Right lobe of liver (tissue), 6 donors: Measurements from ENCODE around the gene ELANE. TPM values are rescaled to one million over a fixed set of nuclear protein-coding genes. Genes with fewer than 3 reads are reported as not detected.

Experiments used
- ATAC-seq, 4 donors: fragments of 200-7000 bp; cut with Tn5 transposase; one replicate each; pipeline ENCODE4 v1.9.1; 2020; ENCODE audit warnings: mild to moderate bottlenecking in 4 of 4, moderate library complexity in 4 of 4
- DNase-seq, 3 donors: peaks; one replicate each; pipeline ENCODE4 v3.0.0-alpha.2; 2020
- H3K27ac ChIP-seq, 3 donors: fragments of 200-600 bp; one replicate each; pipeline ENCODE4 v1.8.0; 2022
- H3K27me3 ChIP-seq, 2 donors: fragments of 200-600 bp; one replicate each; pipeline ENCODE4 v1.8.0; 2022
- H3K36me3 ChIP-seq, 4 donors: fragments of 200-600 bp; sonication (generic) in 1 of 4; one replicate each; pipeline versions ENCODE4 v1.5.1 to v1.8.0; 2017 to 2022; ENCODE audit warnings: control low read depth in 1 of 4
- H3K4me1 ChIP-seq, 4 donors: fragments of 200-600 bp; sonication (generic) in 1 of 4; one replicate each; pipeline versions ENCODE4 v1.5.1 to v1.8.0; 2017 to 2022; ENCODE audit warnings: control low read depth in 1 of 4
- H3K4me3 ChIP-seq, 3 donors: fragments of 200-600 bp; one replicate each; pipeline ENCODE4 v1.8.0; 2022
- H3K9me3 ChIP-seq, 4 donors: fragments of 200-600 bp; sonication (generic) in 1 of 4; one replicate each; pipeline versions ENCODE4 v1.5.1 to v1.8.0; 2017 to 2022; ENCODE audit warnings: control low read depth in 1 of 4
- POLR2A ChIP-seq: fragments of 450-650 bp; IDR thresholded peaks from one replicate; pipeline ENCODE4 v1.6.1; 2017; ENCODE audit warnings: antibody characterized with exemption, mild to moderate bottlenecking
- WGBS: methylation state at CpG from one replicate; pipeline ENCODE4 v1.1.6; 2018; ENCODE audit warnings: low coverage, low lambda C conversion rate; ENCODE audit not compliant: insufficient coverage; ENCODE audit errors: missing lambda C conversion rate; 5-methylcytosine and 5-hydroxymethylcytosine counted together
- intact Hi-C, 2 donors: fragments of 100-400 bp; cut with DNase I; formaldehyde crosslinking; loops; one replicate each; pipeline versions ENCODE4 v1.11.2 to v1.14.1; 2022
- total RNA-seq, 6 experiments: library from RNA; depleted of rRNA in 2 of 6; stranded (reverse); fragments of >200 nt in 2 of 6; fragmentation: NEBNext Ultra II Directional in 3 of 6; extraction: Animal tissue kit (Norgen Biotek cat#: 25700) in 3 of 6; gene quantifications; one replicate each; pipeline versions ENCODE4 v1.1.0 to v1.2.4, GENCODE V29; 2016 to 2023
- TF ChIP-seq, protein P1 (sequence below), 4 donors: fragments of 200-600 bp in 3 of 4; fragments of 450-650 bp in 1 of 4; IDR thresholded peaks; one replicate each; pipeline versions ENCODE4 v1.5.1 to v1.8.0; 2016 to 2022; ENCODE audit warnings: antibody characterized with exemption in 4 of 4, mild to moderate bottlenecking in 2 of 4
- donor health status: DM: no; HTN: yes; CAD: no.
- donor health status: DM: no; HTN: no; CAD: no.
- donor health status: DM: no; HTN: no; CAD: no.
- donor health status: DM: no; HTN: yes; CAD: no.
- donor health status: DM: no; HTN: yes; CAD: no.

ELANE gene
- total RNA-seq, 6 experiments from 2014 or later: 0.59 to 4.2 (median 3.3) TPM; not detected in 3

DNA sequence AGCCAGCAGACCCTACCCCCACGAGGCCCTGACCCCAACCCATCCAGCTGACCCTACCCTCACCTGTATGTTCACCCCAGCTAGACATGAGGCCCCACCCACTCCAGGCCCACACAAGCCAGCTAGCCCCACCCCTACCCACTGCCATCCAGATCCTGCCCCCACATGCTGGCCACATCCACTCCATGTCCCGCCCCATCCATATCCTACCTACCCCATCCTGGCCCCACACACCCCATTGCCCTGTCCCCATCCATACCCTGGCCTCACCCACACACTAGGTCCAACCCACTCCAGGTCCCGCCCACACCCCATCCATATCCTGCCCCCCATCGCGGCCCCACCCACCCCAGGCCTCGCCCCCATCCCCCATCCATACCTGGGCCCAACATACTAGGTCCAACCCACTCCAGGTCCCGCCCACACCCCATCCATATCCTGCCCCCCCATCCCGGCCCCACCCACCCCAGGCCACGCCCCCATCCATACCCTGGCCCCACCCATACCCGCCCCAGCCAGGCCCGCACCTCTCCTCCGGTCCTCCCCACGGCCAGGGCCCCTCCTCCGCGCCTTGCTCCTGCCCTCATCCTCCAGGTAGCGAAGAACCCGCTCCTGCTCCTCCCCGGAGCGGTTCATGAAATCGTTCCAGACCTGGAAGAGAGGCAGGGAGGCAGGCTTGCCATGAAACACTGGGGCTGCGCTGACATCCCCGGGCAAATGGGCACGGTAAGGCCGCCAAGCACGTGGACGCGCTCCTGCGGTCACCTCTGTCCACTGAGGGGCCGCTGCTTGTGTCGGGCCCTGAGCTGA, 48.4 kb downstream of the ELANE start:
- intact Hi-C loops: no loop called here
- no peak for DNase-seq

DNA sequence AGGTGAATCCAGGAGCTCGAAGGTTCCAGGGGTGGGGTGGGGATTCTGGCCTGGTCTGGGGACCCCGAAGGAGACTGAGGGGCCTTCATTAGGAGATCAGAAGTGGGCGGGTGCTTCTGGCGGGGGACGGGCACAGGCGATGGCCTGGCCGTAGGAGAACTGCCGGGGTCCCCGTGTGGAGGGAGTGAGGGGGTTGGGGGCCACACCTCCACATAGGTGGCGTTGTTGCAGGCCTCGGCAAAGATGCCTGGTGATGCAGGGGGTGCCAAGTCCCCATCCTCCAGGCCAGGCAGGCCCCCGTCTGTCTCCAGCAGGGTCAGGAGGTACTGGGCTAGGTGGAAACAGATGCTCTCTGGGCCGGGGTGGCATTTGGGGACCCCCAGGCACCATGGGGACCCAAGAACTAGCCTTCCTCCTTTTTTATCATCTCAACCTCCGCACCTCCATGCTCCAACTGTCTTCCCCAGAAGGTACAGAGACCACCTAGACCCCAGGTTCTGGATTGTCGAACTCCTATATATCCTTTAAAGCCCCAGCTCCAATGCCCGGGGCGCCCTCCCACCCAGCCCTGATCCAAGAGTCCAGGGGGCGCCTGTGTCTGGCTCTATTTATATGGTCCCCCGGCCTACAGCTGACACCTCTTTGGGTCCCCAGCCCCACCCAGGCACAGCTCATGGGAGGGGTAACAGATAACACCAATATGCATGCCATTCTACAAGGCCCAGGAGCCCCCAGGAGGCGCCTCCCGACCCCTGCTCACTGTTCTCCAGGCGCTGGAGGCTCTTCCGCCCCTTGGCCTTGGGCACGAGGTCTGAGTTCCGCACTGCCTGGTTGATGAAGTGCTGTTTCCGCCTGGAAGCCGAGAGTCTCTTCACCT, 49.4 kb downstream of the ELANE start:
- intact Hi-C loops: no loop called here
- peaks cover 0 to 6% (median 0%) of the 10 kb centered on the region in 4 donors for H3K36me3 ChIP-seq
- ATAC-seq (no peak), DNase-seq (no peak)
- TF ChIP-seq, protein P1, sequence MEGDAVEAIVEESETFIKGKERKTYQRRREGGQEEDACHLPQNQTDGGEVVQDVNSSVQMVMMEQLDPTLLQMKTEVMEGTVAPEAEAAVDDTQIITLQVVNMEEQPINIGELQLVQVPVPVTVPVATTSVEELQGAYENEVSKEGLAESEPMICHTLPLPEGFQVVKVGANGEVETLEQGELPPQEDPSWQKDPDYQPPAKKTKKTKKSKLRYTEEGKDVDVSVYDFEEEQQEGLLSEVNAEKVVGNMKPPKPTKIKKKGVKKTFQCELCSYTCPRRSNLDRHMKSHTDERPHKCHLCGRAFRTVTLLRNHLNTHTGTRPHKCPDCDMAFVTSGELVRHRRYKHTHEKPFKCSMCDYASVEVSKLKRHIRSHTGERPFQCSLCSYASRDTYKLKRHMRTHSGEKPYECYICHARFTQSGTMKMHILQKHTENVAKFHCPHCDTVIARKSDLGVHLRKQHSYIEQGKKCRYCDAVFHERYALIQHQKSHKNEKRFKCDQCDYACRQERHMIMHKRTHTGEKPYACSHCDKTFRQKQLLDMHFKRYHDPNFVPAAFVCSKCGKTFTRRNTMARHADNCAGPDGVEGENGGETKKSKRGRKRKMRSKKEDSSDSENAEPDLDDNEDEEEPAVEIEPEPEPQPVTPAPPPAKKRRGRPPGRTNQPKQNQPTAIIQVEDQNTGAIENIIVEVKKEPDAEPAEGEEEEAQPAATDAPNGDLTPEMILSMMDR (IDR thresholded peaks at IDR 0.05): no peak
- TF ChIP-seq POLR2A: no peak
- H3K27me3 ChIP-seq: no peaks in the 10 kb centered on the region
- whole genome bisulfite sequencing: 100% methylated on average over 3 of the region's 27 CpGs
- peak overlapping the region in 1 of 3 donors; percentile 29 for H3K27ac ChIP-seq
- no peak overlapping the region for H3K4me3 ChIP-seq
- peaks cover 0 to 11% (median 0%) of the 10 kb centered on the region in 4 donors for H3K4me1 ChIP-seq
- no peaks in the 10 kb centered on the region for H3K9me3 ChIP-seq

More for the DNA sequence above, 48.4 kb downstream of the ELANE start:
- no peak overlapping the region for H3K4me3 ChIP-seq
- H3K36me3 ChIP-seq: peaks cover 0 to 6% (median 0%) of the 10 kb centered on the region in 4 donors
- H3K27me3 ChIP-seq: no peaks in the 10 kb centered on the region
- H3K9me3 ChIP-seq: no peaks in the 10 kb centered on the region
- WGBS: 81% methylated on average over 24 of the region's 30 CpGs
- H3K27ac ChIP-seq: no peak overlapping the region
- no peak for TF ChIP-seq POLR2A
- peaks cover 0 to 11% (median 0%) of the 10 kb centered on the region in 4 donors for H3K4me1 ChIP-seq
- ATAC-seq: peak in 2 of 4 donors; percentile 9 to 15

DNA sequence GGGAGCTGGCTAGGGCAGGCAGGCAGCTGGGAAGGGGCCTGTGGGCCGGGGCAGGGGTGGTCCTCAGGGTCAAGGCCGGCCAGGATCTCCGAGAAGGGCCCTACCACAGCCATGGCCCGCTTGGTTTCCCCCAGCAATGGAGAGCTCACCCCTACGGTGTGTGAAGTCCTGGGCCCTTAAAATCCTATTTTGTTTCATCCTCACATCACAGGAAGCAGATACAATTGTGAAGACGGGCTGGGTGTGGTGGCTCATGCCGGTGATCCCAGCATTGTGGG, 49.9 kb downstream of the ELANE start:
- Histone ChIP-seq H3K36me3 (peaks cover 0 to 6% (median 0%) of the 10 kb centered on the region in 4 donors), H3K4me1 (peaks cover 0 to 11% (median 0%) of the 10 kb centered on the region in 4 donors), H3K4me3 (no peak overlapping the region), H3K27ac (peak overlapping the region in 1 of 3 donors; percentile 29), H3K9me3 (no peaks in the 10 kb centered on the region), H3K27me3 (no peaks in the 10 kb centered on the region)
- intact Hi-C loops: no loop called here
- DNase-seq (no peak), ATAC-seq (no peak)
- 65% methylated on average over 3 of the region's 7 CpGs for WGBS
- no peak for TF ChIP-seq POLR2A
- TF ChIP-seq, protein P1 (IDR thresholded peaks at IDR 0.05): no peak

DNA sequence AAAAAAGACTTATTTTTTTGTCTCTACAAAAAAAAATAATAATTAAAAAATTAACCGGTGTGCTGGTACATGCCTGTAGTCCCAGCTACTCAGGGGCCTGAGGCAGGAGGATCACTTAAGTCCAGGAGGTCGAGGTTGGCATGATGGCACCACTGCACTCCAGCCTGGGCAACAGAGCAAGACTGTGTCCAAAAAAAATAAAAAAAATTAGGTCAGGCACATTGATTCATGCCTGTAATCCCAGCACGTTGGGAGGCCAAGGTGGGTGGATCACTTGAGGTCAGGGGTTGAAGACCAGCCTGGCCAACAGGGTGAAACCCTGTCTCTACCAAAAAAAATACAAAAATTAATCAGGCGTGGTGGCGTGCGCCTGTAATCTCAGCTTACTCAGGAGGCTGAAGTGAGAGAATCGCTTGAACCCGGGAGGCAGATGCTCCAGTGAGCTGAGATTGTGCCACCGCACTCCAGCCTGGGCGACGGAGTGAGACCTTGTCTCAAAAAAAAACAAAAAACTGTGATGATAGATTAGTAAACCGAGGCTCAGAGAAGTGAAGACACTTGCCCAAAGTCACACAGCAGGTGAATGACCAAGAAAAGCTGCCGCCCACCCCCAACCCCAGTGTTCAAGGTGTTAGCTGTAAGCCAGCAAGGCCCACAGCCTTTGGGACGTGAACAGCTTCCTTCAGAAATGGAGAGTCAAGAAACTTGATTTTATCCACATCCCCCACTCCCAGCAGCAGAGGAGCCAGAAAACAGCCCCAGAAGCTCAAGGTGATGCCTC, 50.5 kb downstream of the ELANE start:
- WGBS: 61% methylated on average over 5 of the region's 14 CpGs
- DNase-seq (peak in 1 of 3 donors; percentile 79), ATAC-seq (peak; percentile 67 to 90 (median 78))
- Histone ChIP-seq H3K4me3 (no peak overlapping the region), H3K9me3 (no peaks in the 10 kb centered on the region), H3K36me3 (peaks cover 0 to 4% (median 0%) of the 10 kb centered on the region in 4 donors), H3K27me3 (no peaks in the 10 kb centered on the region), H3K4me1 (peaks cover 0 to 11% (median 0%) of the 10 kb centered on the region in 4 donors), H3K27ac (peak overlapping the region in 1 of 3 donors; percentile 29)
- TF ChIP-seq, protein P1 (IDR thresholded peaks at IDR 0.05): no peak
- no peak for TF ChIP-seq POLR2A
- intact Hi-C loops: no loop called here
